Activated T-helper 17 cell treated with anti-CD3 and anti-CD28 coated beads, Interleukin-2, amount 50 U/mL, for 72 hours (primary cell): ENCODE results near the gene GALNT11. TPM values are rescaled to one million over a fixed set of nuclear protein-coding genes. Genes with fewer than 3 reads are reported as not detected.
"Not testable (repeated sequence)": the region's sequence is repeated elsewhere in the genome, so short reads cannot be mapped to it uniquely, and the experiment has no call there.

ENCODE experiments used
- ATAC-seq: fragments of 150-1000 bp; cut with Tn5 transposase; replicated peaks from 2 replicates; pipeline ENCODE4 v1.10.0; 2021; ENCODE audit warnings: mild to moderate bottlenecking, moderate library complexity
- H3K27ac Mint-ChIP-seq: one replicate; pipeline ENCODE4 v1.8.0; 2022; ENCODE audit warnings: mixed read lengths
- H3K27me3 Mint-ChIP-seq: one replicate; pipeline ENCODE4 v1.8.0; 2022; ENCODE audit warnings: mixed read lengths
- H3K36me3 Mint-ChIP-seq: one replicate; pipeline ENCODE4 v1.8.0; 2022; ENCODE audit warnings: low read depth, mild to moderate bottlenecking, mixed read lengths
- H3K4me1 Mint-ChIP-seq: one replicate; pipeline ENCODE4 v1.8.0; 2022; ENCODE audit warnings: mixed read lengths
- H3K4me3 Mint-ChIP-seq: one replicate; pipeline ENCODE4 v1.8.0; 2022; ENCODE audit warnings: mild to moderate bottlenecking, mixed read lengths
- H3K9me3 Mint-ChIP-seq: one replicate; pipeline ENCODE4 v1.8.0; 2022; ENCODE audit warnings: mixed read lengths
- total RNA-seq, 2 donors: library from RNA; stranded (reverse); gene quantifications; one replicate each; pipeline ENCODE4 v1.2.3, GENCODE V29; 2022

GALNT11 gene
- total RNA-seq, 2 donors from 2014 or later = 18.9 to 20.3 TPM

DNA sequence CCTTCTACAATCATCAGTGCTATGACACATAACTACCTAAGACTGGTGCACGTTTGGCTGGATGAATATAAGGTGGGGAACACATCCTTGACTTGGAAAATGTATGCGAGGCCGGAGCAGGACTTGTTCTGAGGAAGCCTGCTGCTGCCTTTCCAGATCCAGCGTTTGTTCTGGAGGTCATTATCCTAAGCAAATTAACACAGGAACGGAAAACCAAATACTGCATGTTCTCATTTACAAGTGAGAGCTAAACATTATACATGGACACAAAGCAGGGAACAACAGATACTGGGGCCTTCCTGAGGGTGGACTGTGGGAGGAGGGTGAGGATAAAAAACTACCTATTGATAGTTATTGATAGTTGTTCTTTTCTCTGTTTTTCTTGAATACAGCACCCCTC is 10.8 kb upstream of the GALNT11 start:
- no peak overlapping the region for H3K27ac Mint-ChIP-seq
- no peaks in the 10 kb centered on the region for H3K36me3 Mint-ChIP-seq
- no peaks in the 10 kb centered on the region for H3K9me3 Mint-ChIP-seq
- H3K27me3 Mint-ChIP-seq = peaks cover 19% of the 10 kb centered on the region
- H3K4me1 Mint-ChIP-seq = no peaks in the 10 kb centered on the region
- H3K4me3 Mint-ChIP-seq = no peak overlapping the region
- ATAC-seq = no peak

- Mint-ChIP-seq H3K27ac (no peak overlapping the region), H3K27me3 (peaks cover 18% of the 10 kb centered on the region), H3K4me3 (no peak overlapping the region), H3K36me3 (no peaks in the 10 kb centered on the region), H3K4me1 (no peaks in the 10 kb centered on the region), H3K9me3 (no peaks in the 10 kb centered on the region)
- ATAC-seq = no peak
These were observed 9.9 kb upstream of the GALNT11 start for GRCh38 chr7:152015600-152015999.

- no peak for ATAC-seq
- H3K9me3 Mint-ChIP-seq = no peaks in the 10 kb centered on the region
- no peaks in the 10 kb centered on the region for H3K36me3 Mint-ChIP-seq
- H3K4me3 Mint-ChIP-seq = no peak overlapping the region
- H3K27ac Mint-ChIP-seq = no peak overlapping the region
- H3K4me1 Mint-ChIP-seq = no peaks in the 10 kb centered on the region
- H3K27me3 Mint-ChIP-seq = peaks cover 17% of the 10 kb centered on the region
These were observed 8.5 kb upstream of the GALNT11 start for GRCh38 chr7:152016947-152017346.

DNA sequence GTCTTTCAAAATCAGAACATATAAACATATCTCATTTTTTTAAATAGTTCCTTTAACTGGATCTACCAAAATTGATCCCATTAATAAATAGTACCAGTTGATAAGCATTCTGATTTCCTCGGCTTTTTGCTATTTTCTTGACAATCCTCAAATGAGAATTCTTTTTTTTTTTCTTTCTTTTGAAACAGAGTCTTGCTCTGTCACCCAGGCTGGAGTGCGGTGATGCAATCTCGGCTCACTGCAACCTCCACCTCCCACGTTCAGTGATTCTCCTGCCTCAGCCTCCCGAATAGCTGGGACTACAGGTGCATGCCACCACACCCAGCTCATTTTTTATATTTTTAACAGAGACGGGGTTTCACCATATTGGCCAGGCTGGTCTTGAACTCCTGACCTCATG is 7.8 kb upstream of the GALNT11 start:
- peaks cover 13% of the 10 kb centered on the region for H3K27me3 Mint-ChIP-seq
- not testable (repeated sequence) for H3K4me1 Mint-ChIP-seq, H3K4me3 Mint-ChIP-seq, H3K36me3 Mint-ChIP-seq, H3K27ac Mint-ChIP-seq, H3K9me3 Mint-ChIP-seq, ATAC-seq

GRCh38 chr7:152021740-152022139 is 3.7 kb upstream of the GALNT11 start:
- not testable (repeated sequence) for H3K27ac Mint-ChIP-seq, H3K4me3 Mint-ChIP-seq, ATAC-seq

GRCh38 chr7:152025937-152026890 is 740 bp downstream of the GALNT11 start:
- Mint-ChIP-seq H3K27ac (peak overlapping the region; percentile 54), H3K27me3 (no peaks in the 10 kb centered on the region), H3K9me3 (no peaks in the 10 kb centered on the region), H3K4me3 (peak overlapping the region; percentile 87), H3K4me1 (peaks cover 25% of the 10 kb centered on the region), H3K36me3 (peaks cover 14% of the 10 kb centered on the region)
- no peak for ATAC-seq

More at GRCh38 chr7:152021740-152022139, 3.7 kb upstream of the GALNT11 start:
- H3K4me1 Mint-ChIP-seq, H3K9me3 Mint-ChIP-seq, H3K36me3 Mint-ChIP-seq, H3K27me3 Mint-ChIP-seq: not testable (repeated sequence)

DNA sequence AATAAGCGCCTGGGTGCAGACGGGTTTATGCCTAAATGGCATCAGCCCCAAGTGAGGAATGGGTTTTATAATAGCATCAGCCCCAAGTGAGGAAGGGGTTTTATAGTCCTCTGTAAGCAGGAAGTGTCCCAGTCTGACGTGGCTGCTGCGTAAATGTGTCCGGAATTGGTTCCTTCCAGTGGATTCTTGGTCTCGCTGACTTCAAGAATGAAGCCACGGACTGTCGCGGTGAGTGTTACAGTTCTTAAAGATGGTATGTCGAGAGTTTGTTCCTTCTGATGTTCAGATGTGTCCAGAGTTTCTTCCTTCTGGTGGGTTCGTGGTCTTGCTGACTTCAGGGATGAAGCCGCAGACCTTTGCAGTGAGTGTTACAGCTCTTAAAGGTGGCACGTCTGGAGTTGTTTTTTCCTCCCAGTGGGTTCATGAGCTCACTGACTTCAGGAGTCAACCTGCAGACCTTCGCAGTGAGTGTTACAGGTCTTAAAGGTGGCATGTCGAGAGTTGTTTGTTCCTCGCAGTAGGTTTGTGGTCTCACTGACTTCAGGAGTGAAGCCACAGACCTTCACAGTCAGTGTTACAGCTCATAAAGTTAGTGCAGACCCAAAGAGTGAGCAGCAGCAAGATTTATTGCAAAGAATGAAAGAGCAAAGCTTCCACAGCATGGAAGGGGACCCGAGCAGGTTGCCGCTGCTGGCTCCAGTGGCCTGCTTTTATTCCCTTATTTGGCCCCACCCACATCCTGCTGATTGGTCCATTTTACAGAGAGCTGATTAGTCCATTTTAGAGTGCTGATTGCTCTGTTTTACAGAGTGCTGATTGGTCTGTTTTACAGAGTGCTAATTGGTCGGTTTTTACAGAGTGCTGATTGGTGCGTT is 2.3 kb downstream of the GALNT11 start:
- peaks cover 25% of the 10 kb centered on the region for H3K4me1 Mint-ChIP-seq
- H3K9me3 Mint-ChIP-seq, ATAC-seq, H3K27me3 Mint-ChIP-seq, H3K27ac Mint-ChIP-seq: not testable (repeated sequence)
- H3K36me3 Mint-ChIP-seq = peaks cover 14% of the 10 kb centered on the region
- peak overlapping the region; percentile 87 for H3K4me3 Mint-ChIP-seq

DNA sequence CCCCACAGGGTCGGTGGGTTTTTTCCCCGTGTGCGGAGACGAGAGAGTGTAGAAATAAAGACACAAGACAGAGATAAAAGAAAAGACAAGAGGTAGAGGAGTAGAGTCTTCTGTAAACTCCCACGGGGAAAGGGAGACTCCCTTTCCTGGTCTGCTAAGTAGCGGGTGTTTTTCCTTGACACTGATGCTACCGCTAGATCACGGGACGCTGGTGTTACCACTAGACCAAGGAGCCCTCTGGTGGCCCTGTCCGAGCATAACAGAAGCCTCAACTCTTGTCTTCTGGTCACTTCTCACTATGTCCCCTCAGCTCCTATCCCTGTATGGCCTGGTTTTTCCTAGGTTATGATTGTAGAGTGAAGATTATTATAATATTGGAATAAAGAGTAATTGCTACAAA is 4.6 kb downstream of the GALNT11 start:
- Mint-ChIP-seq H3K36me3 (peaks cover 14% of the 10 kb centered on the region), H3K27ac (peak overlapping the region; percentile 37), H3K4me1 (peaks cover 25% of the 10 kb centered on the region), H3K4me3 (peak overlapping the region; percentile 30)
- H3K27me3 Mint-ChIP-seq, H3K9me3 Mint-ChIP-seq, ATAC-seq: not testable (repeated sequence)

- Mint-ChIP-seq H3K4me1 (peaks cover 25% of the 10 kb centered on the region), H3K27ac (peak overlapping the region; percentile 13), H3K4me3 (peak overlapping the region; percentile 30), H3K36me3 (peaks cover 14% of the 10 kb centered on the region)
- not testable (repeated sequence) for H3K27me3 Mint-ChIP-seq, ATAC-seq, H3K9me3 Mint-ChIP-seq
These were observed 5.2 kb downstream of the GALNT11 start for GRCh38 chr7:152030639-152031038.

GRCh38 chr7:152035817-152036216 is 10.3 kb downstream of the GALNT11 start:
- H3K27me3 Mint-ChIP-seq = no peaks in the 10 kb centered on the region
- no peak overlapping the region for H3K27ac Mint-ChIP-seq
- peaks cover 9% of the 10 kb centered on the region for H3K4me1 Mint-ChIP-seq
- H3K9me3 Mint-ChIP-seq = peaks cover 17% of the 10 kb centered on the region
- ATAC-seq = no peak
- H3K4me3 Mint-ChIP-seq = no peak overlapping the region
- peaks cover 37% of the 10 kb centered on the region for H3K36me3 Mint-ChIP-seq

DNA sequence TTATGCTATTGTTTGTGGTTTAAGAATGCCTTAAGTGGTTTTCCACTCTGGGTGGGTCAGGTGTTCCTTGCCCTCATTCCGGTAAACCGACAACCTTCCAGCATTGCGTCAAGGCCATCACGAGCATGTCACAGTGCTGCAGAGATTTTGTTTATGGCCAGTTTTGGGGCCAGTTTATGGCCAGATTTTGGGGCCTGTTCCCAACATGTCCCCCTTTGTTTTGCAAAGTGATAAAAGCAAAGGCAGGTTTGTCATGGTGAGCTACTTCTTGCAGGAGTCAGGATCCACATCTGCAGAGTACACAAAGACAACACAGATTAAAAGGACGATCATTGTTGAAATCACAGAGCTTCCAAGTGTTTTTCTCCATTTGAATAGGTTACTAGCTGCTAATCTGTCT is 12.9 kb downstream of the GALNT11 start:
- not testable (repeated sequence) for H3K27ac Mint-ChIP-seq, H3K27me3 Mint-ChIP-seq, ATAC-seq, H3K4me3 Mint-ChIP-seq
- peaks cover 11% of the 10 kb centered on the region for H3K4me1 Mint-ChIP-seq
- peaks cover 25% of the 10 kb centered on the region for H3K9me3 Mint-ChIP-seq
- H3K36me3 Mint-ChIP-seq = peaks cover 37% of the 10 kb centered on the region

- Mint-ChIP-seq H3K4me1 (peaks cover 16% of the 10 kb centered on the region), H3K9me3 (peaks cover 29% of the 10 kb centered on the region), H3K36me3 (peaks cover 19% of the 10 kb centered on the region)
- ATAC-seq, H3K27me3 Mint-ChIP-seq, H3K27ac Mint-ChIP-seq, H3K4me3 Mint-ChIP-seq: not testable (repeated sequence)
These were observed 17.6 kb downstream of the GALNT11 start for GRCh38 chr7:152043086-152043485.

GRCh38 chr7:152044909-152045308 is 19.4 kb downstream of the GALNT11 start:
- Mint-ChIP-seq H3K4me1 (peaks cover 20% of the 10 kb centered on the region), H3K9me3 (peaks cover 28% of the 10 kb centered on the region)
- not testable (repeated sequence) for ATAC-seq, H3K27ac Mint-ChIP-seq, H3K36me3 Mint-ChIP-seq, H3K27me3 Mint-ChIP-seq, H3K4me3 Mint-ChIP-seq

GRCh38 chr7:152046531-152046930 is 21.1 kb downstream of the GALNT11 start:
- Mint-ChIP-seq H3K9me3 (peaks cover 25% of the 10 kb centered on the region), H3K36me3 (peaks cover 6% of the 10 kb centered on the region), H3K27ac (no peak overlapping the region), H3K4me1 (peaks cover 19% of the 10 kb centered on the region), H3K27me3 (no peaks in the 10 kb centered on the region), H3K4me3 (no peak overlapping the region)
- ATAC-seq = no peak
